Cerebellar cortex (tissue), 1 donor: ENCODE results near the gene FKRP.

Source experiments
- DNase-seq: peaks from one replicate; pipeline ENCODE4 v3.0.0-alpha.2; 2015; ENCODE audit warnings: low spot score

Gene FKRP

DNA sequence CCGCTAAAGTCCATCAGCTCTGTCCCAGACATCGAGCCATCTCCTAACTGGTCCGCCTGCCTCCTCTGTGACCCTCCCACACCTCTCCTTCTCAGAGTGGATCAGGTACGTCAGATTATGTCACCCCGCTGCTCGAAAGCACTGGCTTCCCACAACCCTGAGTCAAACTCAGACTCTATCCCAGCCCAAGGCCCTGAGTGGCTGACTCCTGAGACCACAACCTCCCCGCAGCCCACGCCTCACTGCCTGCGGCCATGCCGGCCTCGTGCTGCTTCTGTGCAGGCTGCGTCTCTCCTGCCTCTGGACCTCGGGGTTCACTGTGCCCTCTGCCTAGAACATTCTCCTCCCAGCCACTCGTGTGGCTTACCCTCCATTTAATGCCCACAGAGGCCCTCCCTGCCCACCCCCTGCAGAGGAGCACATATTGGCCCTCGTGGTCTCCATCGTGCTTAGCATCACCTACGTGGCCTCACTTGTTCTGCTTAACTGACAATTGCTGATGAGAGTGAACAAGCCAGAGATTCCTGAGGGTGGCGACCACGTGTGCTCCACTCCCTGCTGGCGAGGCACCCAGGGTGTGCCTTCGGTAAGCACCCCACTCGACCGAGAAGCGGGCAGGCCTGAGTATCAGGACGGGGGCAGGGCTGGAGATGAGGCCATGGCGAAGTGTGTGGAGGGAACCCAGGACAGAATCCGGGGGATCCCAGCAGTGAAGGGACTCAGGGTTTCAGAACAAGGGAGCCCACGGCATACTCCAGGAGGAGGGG, 13.5 kb upstream of the FKRP start:
- DNase-seq = no peak

- DNase-seq = no peak
Measured at GRCh38 chr19:46732966-46733689, 12.7 kb upstream of the FKRP start.

DNA sequence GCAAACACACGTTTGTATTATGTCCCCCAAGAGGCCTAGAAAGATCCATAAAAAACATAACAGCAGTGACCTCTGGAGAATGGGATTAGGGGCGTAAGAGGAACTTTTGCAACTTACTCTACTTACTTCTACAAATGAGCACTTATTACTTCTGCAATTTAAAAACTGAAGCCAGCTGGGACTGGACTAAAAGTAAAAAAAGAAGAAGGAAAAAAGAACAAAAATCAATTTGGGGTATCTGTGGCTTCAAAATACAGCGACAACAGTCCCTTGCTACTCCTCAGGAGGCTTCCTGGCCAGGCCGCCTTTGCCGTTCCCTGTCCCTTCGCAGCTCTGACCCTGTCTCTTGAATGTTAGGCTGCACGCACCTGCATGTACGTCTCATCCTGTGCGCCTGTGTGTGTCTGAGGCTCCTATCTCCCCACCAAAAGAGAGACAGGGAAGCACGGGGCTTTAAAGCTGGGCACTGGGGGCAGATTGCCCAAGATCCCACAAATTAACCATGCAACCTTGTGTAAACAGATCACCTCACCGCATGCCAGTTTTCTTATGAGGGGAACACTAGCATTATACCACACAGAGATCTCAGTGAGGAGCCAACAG, 12.1 kb upstream of the FKRP start:
- no peak for DNase-seq

DNA sequence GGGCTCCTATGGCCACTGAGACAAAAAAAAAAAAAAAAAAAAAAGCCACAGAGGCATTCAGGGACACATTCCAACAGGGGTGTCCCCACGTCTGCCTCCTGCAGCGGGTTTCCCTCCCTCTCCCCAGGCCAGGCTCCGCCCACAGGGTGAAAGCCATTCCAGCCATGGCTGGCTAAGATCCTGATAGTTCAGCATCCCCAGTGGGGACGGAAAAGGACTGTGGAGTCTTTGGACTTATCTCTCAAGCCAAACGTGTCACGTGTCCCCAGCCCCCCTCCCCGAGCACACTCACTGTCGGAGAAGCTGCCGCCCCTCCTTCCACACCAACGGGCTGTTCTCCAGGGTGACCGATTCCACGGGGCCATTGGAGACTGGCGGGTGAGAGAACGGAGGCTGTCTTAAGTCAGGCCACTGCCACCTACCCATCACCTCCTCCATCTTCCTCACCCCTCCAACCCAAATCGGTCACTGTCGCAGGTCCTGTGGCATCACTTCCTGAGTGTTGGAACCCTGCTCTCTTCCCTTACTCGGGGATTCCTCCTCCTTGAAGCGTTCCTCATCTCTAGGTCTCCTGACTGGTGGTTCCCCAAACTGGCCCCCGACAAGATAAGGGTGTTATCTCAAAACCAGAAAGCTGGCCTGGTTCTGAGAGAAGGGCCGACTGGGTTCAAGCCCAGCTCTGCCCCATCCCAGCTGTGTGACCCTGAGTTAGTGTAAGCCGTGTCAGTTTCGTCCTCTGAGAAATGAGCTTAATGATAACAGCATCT, 9.1 kb upstream of the FKRP start:
- DNase-seq = no peak

DNA sequence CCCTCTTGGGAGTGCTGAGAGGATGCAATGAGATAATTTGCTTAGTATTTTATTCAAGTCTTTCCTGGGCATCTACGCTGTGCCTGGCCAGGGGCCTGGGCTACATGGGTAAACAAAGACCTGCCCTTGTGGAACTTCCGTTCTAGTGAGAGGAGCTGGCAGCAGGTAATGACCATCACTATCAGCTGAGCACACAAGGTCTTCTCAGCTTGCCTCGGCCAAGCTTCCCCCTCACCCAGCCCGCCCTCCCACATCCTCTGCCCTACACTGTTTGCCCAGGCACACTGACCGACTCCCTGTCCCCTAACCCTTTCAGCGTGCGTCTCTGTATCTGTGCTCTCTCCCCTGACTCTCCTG, 8.6 kb upstream of the FKRP start:
- DNase-seq = no peak

DNA sequence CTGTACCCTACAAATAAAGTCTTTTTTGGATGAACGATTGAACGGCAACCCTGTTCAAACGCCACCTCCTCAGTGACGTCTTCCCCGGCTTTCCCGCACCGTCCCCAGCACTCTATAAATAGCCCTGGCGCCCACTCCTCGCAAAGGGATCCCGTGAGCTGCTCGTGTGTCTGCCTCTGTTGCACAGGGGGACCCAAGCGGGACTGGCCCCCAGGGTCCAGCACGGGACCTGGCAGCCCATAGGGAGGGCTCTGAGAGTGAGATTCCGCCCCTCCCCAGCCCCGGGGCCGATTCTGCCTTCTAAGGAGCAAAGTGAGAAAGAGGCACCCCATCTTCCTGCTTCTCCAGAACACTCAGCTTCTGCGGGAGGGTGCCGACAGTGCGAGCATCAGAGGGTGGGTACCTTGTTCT, 8.1 kb upstream of the FKRP start:
- DNase-seq = no peak

DNA sequence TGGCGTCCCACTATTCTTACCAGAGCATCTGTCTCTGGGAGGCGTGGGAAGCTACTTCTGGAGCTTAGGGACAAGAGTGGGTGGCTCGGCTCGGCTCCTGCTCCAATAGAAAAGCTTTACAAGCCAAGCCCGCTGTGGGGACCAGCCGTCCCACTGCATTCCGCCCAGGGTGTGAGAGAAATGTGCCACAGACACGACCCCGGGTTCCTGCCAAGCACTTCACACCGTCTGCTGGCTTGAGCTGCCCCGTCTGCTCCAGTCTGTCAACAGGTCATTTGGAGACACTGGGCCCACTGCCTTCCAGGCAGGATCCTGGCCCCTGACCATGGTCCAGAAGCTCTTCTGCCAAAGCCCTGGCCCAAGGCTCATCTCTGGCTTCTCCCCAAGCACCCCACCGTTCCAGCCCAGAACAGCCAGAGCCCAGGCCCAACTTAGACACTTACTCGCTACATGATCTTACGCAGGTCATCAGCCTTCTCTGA, 6.5 kb upstream of the FKRP start:
- DNase-seq = peak; percentile 96

DNA sequence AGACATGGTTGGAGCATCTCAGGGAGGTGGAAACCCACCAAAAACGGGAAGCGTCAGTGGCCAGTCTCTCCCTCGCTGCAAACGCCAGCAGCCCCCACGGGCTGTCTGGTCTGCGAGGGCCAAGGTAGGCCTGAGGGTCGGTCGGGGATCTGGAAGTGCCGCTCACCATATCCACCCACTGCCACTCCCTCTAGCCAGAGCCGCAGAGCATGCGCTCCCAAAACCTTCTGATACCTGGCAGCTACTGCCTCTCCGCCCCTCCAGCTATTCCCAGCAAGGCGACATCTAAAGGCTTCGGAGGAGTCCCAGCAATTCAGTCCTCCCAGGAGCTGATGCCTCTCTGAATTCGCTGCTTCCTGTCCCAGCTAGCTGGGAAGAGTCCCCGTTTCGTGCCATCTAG, 4.4 kb upstream of the FKRP start:
- DNase-seq = no peak

DNA sequence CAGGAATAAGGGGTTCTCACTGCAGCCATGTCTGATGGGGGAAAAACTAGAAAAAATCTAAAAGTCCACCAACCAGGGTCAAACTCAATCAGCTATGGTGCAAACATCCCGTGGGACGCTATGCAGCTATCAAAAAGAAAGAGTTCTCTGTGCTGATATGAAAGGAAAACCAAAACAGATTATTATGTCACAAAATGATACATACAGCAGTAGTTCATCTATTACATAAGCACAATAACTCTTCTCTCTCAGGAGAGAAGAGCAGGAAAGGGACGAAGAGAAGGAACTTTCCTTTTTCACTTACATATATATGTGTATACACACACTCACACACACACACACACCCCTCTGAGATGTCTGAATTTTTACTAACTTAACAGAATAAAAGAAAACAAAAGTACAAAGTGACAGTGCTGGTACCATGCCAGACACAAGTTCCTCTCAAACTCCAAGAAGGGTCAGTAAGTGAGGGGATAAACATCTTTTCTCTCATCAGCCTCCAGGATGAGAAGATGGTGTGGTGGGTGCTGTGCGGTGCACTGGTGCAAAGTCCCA, 2.9 kb upstream of the FKRP start:
- DNase-seq = no peak

- DNase-seq = no peak
Measured at GRCh38 chr19:46744005-46744691, 1.7 kb upstream of the FKRP start.

- no peak for DNase-seq
Measured at GRCh38 chr19:46745030-46745429, 827 bp upstream of the FKRP start.

- DNase-seq = peak; percentile 39
Measured at GRCh38 chr19:46746281-46747057, 612 bp downstream of the FKRP start, which contains the start of gene STRN4. STRN4 (minus strand) TSS chr19:46746450; CDS start chr19:46746430, 20 bp downstream.

GRCh38 chr19:46748325-46749109, 2.7 kb downstream of the FKRP start:
- DNase-seq = peak; percentile 60

- peak; percentile 82 for DNase-seq
Measured at GRCh38 chr19:46753420-46754155, 7.7 kb downstream of the FKRP start.

GRCh38 chr19:46755077-46755852, 9.4 kb downstream of the FKRP start:
- DNase-seq = no peak

DNA sequence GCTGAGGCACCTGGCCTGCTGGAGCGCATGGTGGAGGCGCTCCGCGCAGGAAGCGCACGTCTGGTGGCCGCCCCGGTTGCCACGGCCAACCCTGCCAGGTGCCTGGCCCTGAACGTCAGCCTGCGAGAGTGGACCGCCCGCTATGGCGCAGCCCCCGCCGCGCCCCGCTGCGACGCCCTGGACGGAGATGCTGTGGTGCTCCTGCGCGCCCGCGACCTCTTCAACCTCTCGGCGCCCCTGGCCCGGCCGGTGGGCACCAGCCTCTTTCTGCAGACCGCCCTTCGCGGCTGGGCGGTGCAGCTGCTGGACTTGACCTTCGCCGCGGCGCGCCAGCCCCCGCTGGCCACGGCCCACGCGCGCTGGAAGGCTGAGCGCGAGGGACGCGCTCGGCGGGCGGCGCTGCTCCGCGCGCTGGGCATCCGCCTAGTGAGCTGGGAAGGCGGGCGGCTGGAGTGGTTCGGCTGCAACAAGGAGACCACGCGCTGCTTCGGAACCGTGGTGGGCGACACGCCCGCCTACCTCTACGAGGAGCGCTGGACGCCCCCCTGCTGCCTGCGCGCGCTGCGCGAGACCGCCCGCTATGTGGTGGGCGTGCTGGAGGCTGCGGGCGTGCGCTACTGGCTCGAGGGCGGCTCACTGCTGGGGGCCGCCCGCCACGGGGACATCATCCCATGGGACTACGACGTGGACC, 10.1 kb downstream of the FKRP start:
- DNase-seq = no peak

GRCh38 chr19:46756544-46756888, 10.7 kb downstream of the FKRP start:
- no peak for DNase-seq

DNA sequence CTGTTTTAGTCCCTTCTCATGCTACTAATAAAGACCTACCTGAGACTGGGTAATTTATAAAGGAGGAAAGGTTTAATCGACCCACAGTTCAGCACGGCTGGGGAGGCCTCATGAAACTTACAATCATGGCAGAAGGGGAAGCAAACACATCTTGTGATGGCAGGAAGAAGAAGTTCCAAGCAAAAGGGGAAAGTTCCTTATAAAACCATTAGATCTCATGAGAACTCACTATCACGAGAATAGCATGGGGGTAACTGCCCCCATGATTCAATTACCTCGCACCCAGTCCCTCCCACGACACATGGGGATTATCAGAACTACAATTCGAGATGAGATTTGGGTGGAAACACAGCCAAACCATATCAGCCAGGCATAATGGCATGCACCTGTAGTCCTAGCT, 13.3 kb downstream of the FKRP start:
- DNase-seq = no peak
